GM21381 (cell line): ENCODE data around the gene TTYH2.

Experiments
- ATAC-seq: cut with Tn5 transposase; IDR thresholded peaks from one replicate; pipeline ENCODE4 v1.9.1; 2021; ENCODE audit warnings: mild to moderate bottlenecking, moderate library complexity; ENCODE audit not compliant: unreplicated experiment

TTYH2 gene

DNA sequence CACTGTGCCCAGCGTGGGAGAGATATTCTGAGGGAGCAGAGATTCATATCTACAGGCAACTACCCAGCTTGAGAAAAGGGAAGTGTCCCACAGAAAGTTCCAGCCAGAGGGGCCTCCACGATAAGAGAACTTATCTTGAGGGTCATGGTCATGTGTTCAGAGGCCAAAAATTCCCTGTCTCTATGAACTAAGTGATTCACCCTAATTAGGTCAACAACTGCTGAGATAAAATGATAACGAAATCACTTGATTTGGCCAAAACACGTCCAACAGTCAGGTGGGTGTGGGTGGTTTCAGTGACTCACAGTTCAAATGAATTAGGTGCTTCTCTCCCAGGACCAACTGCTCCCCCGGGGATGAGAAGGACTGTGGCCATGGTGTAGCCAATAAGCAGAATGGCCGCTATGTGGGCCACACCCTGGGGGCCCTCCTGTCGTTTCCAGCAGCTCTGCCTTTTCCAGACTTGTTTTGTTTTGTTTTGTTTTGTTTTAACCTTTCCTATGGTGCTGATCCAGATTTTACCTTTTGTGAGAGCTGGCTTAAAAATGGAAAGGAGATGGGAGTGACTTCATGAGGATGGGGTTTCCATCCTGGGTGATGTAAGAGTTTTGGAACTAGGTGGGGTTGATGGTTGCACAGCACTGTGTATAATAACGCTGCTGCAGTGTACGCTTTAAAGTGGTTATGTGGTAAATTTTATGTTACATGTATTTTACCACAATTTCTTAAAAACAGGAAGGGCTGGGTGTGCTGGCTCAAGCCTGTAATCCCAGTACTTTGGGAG lies 69.4 kb downstream of the TTYH2 start:
- ATAC-seq, result no peak

- ATAC-seq, result no peak
These were observed 70.0 kb downstream of the TTYH2 start for GRCh38 chr17:74283371-74283673.

GRCh38 chr17:74287031-74287602 lies 73.7 kb downstream of the TTYH2 start:
- ATAC-seq, result no peak

GRCh38 chr17:74288785-74289184 lies 75.4 kb downstream of the TTYH2 start:
- ATAC-seq, result no peak

DNA sequence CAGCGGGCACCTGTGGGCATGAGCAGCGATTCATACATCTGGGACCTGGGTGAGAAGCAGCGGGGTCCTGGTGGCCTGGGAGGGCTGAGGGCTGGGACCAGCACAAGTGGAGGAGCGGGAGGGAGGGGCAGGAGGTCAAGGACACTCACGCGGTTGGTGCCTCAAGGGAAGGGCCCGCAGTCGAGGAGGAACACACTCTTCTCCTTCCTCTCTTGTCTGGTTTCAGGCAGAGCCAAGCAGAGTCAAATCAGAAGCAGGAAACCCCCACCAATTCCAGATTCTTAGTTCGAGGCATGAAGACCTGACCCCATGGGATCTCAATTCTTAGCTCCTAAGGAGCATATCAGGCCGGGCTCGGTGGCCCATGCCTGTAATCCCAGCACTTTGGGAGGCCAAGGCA lies 76.3 kb downstream of the TTYH2 start:
- no peak for ATAC-seq

DNA sequence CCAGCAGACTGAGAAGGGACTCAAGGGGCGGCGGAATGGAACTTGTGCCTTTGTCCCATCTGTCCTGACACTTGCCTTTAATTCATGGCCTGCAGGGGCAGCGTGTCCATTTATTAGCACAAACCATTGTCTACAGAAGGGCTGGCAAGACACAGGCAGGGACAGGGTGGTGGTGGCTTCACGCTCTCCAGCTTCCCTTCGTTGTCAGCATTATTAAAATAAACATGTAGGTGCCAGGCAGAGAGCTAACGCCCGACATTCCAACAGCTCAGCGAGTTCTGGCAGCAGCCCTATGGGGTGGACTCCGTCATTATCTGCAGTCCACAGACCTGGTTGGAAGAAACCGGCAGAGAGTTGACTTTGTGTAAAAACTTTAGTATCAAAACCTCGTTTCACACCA lies 77.0 kb downstream of the TTYH2 start:
- no peak for ATAC-seq

DNA sequence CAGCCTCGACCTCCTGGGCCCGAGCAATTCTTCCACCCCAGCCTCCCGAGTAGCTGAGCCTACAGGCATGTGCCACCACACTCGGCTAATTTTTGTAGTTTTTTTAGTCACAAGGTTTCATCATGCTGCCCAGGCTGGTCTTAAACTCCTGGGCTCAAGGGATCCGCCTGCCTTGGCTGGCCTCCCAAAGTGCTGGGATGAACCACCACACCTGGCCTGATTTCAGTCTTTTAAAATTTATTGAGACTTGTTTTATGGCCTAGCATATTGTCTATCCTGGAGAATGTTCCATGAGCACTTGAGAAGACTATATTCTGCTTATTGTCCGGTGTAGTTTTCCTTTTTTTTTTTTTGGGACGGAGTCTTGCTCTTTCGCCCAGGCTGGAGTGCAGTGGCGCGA lies 79.1 kb downstream of the TTYH2 start:
- no peak for ATAC-seq

GRCh38 chr17:74295625-74296547 lies 82.5 kb downstream of the TTYH2 start:
- no peak for ATAC-seq

- ATAC-seq, result no peak
These were observed 83.2 kb downstream of the TTYH2 start for GRCh38 chr17:74296548-74296936.

DNA sequence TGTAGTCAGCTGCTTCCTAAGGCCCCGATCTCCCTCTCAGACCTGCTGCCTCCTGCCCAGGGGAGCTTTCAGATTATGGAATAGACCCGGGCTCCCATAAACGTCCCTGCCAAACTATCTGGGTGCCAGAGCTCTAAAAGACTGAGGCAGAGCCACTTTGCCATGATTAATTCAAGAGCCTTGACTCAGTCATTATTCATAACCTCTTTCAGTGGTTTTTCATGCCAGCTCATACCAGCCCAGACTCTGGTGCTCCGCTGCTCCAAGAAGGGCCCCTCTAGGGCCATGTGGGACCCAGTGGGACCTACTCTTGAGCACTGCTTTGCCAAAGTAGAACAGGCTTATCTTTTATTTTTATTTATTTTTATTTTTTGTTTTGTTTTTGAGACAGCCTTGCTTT lies 84.6 kb downstream of the TTYH2 start:
- no peak for ATAC-seq

GRCh38 chr17:74298778-74299177 lies 85.4 kb downstream of the TTYH2 start:
- ATAC-seq, result no peak

- no peak for ATAC-seq
These were observed 86.0 kb downstream of the TTYH2 start for GRCh38 chr17:74299226-74300009.

DNA sequence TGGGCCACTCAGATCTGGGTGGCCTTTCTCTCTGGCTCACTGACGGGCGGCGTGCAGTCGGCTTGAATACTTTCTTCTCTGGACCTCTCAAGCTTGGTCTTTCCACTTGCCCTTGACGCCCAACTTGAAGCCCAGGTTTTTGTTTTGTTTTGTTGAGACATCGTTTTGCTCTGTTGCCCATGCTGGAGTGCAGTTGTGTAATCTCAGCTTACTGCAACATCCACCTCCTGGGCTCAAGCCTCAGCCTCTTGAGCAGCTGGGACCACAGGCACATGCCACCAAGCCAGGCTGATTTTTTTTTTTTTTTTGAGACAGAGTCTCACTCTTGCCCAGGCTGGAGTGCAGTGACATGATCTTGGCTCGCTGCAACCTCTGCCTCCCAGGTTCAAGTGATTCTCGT lies 89.9 kb downstream of the TTYH2 start:
- no peak for ATAC-seq

GRCh38 chr17:74304184-74304583 lies 90.8 kb downstream of the TTYH2 start:
- ATAC-seq, result no peak

DNA sequence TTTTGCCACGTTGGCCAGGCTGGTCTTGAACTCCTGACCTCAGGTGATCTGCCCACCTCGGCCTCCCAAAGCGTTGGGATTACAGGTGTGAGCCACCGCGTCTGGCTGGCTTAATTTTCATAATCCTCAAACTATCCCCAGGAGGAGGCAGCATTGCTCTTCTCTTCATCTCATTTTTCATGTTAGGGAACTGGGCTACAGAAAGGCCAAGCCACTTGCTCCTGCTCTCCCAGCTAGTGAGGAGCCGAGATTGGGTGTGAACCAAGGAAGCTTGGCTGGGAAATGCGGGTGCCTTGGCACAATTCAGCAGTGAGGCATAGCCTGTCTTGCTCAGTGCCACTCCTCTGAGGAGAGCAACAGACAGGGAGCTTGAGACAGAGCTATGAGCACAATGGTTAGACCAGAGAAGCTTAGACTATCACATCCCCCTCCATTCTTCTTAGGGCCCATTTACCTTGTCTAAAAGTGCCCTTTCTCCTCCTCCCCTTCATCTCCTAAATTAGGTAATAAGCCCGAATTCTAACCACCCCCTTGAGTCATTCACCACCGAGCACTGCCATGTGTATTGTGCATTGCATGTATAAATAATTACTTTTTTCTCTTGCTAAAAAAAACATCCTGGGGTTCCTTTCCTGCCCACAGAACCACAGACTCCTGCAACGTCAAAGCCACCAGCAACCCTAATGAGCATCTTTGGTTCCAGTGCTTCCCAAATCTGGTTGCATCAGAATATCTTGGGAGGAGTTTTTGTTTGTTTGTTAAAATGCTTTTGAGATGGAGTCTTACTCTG lies 92.7 kb downstream of the TTYH2 start:
- no peak for ATAC-seq

GRCh38 chr17:74307984-74308773 lies 94.8 kb downstream of the TTYH2 start:
- ATAC-seq, result no peak

DNA sequence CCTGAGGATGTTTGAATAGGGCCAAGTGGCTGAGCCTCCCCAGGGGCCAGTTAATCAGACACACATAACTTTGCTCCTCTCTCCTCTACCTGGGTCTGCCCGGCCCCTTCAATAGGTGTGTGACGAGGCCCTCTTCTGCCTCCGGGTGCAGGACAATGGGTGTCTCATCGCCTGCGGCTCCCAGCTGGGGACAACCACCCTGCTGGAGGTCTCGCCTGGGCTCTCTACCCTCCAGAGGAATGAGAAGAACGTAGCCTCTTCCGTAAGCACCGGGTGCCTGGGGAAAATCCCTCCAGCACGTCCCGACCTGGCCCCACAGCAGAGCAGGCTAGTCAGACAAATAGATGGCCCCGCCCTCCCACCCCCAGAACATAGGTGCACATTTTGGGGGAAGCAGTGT lies 96.5 kb downstream of the TTYH2 start:
- ATAC-seq, result no peak
